22Rv1 (cell line): ENCODE data around the gene DUSP14.

Experiments used
- H3K27ac ChIP-seq: fragments of 450-650 bp; 2 replicates; pipeline ENCODE4 v1.5.1; 2017
- ZFX ChIP-seq: fragments of 450-650 bp; IDR thresholded peaks from 2 replicates; pipeline ENCODE4 v1.6.1; 2017; ENCODE audit warnings: antibody characterized with exemption, borderline replicate concordance
- TF ChIP-seq, protein P1 (sequence below): fragments of 450-650 bp; IDR thresholded peaks from 2 replicates; pipeline ENCODE4 v1.5.1; 2017; ENCODE audit warnings: mild to moderate bottlenecking

Gene DUSP14

DNA sequence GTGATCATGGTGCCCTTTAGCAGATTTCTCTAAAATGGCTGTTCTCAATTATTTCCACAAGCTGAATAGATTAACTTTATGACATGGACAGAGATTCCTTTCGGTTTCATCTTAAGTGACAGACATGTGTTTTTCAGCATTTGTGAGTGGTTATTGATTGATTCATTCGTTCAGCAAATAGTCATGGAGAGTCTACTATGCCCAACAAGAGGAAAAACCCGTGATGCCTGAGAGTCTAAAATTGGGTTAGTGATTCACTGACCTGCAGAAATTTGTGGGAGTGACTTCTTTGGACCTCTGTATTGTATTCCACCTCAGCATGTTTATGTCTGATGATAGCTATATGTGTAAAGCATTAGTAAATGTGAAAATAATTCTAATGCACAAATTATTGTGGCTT is 28.0 kb upstream of the DUSP14 start:
- H3K27ac ChIP-seq: no peak overlapping the region
- TF ChIP-seq, protein P1, sequence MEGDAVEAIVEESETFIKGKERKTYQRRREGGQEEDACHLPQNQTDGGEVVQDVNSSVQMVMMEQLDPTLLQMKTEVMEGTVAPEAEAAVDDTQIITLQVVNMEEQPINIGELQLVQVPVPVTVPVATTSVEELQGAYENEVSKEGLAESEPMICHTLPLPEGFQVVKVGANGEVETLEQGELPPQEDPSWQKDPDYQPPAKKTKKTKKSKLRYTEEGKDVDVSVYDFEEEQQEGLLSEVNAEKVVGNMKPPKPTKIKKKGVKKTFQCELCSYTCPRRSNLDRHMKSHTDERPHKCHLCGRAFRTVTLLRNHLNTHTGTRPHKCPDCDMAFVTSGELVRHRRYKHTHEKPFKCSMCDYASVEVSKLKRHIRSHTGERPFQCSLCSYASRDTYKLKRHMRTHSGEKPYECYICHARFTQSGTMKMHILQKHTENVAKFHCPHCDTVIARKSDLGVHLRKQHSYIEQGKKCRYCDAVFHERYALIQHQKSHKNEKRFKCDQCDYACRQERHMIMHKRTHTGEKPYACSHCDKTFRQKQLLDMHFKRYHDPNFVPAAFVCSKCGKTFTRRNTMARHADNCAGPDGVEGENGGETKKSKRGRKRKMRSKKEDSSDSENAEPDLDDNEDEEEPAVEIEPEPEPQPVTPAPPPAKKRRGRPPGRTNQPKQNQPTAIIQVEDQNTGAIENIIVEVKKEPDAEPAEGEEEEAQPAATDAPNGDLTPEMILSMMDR: no peak
- no peak for TF ChIP-seq ZFX

DNA sequence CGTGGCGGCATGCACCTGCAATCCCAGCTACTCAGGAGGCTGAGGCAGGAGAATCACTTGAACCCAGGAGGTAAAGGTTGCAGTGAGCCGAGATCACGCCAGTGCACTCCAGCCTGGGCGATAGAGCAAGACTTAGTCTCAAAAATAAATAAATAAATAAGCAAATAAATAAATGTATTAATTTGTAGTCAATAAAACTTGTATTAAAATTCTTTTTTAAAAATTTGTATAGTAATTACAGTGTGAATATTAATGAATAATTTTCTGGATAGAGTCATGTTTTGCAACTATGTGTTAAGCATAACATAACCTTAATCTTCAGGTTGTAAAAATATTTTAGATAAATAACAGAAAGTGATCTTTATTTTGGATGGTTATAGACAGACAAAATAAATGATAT is 27.2 kb upstream of the DUSP14 start:
- no peak overlapping the region for H3K27ac ChIP-seq
- no peak for TF ChIP-seq ZFX
- TF ChIP-seq, protein P1: no peak

DNA sequence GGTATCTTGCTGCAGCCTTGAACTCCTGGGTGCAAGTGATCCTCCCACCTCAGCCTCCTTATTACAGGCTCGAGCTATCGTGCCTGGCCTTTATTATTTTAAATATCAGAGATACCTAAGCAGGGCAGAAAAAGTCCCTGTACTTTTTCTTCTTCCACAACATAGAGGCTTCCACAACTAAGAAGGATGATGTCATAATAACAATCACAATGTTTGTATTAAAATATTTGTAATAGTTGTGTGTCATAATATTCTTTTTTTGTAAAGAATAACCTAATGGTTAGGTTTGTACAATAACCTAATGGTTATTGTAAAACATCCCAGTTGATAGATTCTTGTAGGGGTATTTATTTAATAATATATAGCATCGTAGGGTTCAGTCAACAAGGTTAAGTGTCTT is 26.7 kb upstream of the DUSP14 start:
- TF ChIP-seq, protein P1: no peak
- no peak for TF ChIP-seq ZFX
- H3K27ac ChIP-seq: no peak overlapping the region

DNA sequence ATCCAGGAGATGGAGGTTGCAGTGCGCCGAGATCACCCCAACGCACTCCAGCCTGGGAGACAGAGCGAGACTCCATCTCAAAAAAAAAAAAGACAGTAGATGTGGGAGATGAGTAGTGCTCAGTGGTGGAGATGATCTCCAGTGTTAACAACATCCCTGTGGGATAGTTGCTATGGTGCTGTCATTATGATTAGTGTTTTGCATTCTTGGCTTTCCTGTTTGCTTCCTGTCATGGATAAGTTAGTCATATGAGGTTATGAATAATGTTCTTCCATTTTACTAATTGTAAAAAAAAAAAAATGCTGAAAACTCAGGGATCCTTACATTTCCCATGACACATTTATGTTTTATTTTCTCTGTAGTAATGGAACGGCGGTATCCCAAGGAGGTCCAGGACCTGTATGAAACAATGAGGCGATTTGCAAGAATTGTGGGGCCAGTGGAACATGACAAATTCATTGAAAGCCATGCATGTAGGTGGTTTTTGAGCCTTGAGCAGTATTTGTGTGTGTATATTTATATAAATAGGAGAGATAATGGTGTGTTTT is 24.5 kb upstream of the DUSP14 start:
- no peak overlapping the region for H3K27ac ChIP-seq
- TF ChIP-seq, protein P1: no peak
- TF ChIP-seq ZFX: no peak

DNA sequence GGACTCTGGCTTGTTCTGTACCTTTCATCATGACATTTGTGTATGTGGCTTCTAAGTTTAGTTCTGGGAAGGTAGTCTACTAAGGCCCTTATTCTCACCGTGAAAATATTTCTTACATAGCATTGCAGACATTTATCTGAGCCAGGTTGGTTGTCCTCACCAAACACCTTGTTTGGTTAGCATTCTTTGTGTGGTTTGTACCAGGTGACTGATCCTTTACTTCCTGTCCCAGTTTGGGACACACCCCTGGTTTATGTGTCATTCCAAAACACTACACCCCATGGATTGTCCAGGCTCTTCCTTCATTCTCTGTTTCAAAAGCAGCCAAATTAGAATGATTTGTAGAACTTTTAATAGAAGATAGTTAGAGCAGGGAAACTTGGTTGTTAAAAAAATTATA is 23.2 kb upstream of the DUSP14 start:
- H3K27ac ChIP-seq: no peak overlapping the region
- TF ChIP-seq ZFX: no peak
- TF ChIP-seq, protein P1: no peak

DNA sequence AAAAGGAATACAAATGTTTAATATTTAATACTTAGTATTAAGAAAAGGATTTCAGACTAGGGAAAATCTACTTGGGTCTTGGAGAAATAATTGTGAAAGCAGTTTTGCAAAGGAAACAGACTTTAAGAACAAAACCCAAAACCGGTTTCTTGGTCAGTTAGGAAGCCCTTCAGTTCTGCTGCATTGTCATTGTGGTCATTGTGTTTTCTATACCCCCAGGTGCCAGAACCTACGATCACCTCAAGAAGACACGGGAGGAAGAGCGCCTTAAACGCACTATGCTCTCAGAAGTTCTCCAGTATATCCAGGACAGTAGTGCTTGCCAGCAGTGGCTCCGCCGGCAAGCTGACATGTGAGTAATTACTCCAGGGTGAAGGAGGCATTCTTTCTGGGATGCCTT is 19.5 kb upstream of the DUSP14 start:
- TF ChIP-seq ZFX: no peak
- TF ChIP-seq, protein P1: no peak
- H3K27ac ChIP-seq: no peak overlapping the region

DNA sequence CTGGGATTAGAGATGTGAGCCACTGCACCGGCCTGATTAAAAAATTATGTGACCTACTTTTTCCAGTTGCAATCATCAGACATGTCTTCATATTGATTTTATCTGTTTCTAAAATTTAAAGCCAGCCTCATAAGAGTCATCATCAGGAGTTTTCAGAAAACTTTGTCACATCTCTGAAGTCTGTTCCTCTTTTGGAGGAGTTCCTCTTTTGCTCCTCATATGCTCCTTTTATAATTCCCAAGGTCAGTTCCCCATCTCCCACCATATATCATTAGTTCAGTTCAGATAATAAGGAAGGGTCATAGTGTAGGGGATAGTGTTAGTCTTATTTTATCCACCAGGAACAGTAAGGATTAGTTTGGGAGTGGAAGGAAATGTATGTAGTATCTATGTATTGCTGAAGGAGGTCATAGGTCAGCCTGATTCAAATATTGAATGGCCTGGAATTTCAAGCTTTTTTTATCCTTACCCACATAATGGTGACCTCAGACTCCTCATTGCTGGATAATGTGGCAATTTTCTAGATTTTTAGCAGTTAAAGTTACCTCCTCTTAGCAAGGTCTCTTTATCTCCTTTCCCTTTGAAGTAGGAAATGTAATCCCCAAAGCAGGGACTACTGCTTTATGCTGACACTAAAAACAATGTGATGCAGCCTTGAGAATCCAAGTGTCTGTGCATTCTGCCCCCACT is 13.8 kb upstream of the DUSP14 start:
- no peak for TF ChIP-seq ZFX
- TF ChIP-seq, protein P1: no peak
- H3K27ac ChIP-seq: 0 out of 2 replicates have a peak overlapping the region, but pooled peaks have one; percentile 15
